HG03432 (cell line): ENCODE measurements around the gene FAM131A.

Experiments
- ATAC-seq: cut with Tn5 transposase; IDR thresholded peaks from one replicate; pipeline ENCODE4 v1.9.1; 2021; ENCODE audit warnings: mild to moderate bottlenecking, moderate library complexity; ENCODE audit not compliant: unreplicated experiment

Gene FAM131A

DNA sequence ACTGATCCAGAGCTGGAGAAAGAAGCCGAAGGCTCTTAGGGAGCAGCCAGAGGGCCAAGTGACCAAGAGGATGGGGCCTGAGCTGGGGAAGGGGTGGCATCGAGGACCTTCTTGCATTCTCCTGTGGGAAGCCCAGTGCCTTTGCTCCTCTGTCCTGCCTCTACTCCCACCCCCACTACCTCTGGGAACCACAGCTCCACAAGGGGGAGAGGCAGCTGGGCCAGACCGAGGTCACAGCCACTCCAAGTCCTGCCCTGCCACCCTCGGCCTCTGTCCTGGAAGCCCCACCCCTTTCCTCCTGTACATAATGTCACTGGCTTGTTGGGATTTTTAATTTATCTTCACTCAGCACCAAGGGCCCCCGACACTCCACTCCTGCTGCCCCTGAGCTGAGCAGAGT, 52.0 kb downstream of the FAM131A start:
- no peak for ATAC-seq

DNA sequence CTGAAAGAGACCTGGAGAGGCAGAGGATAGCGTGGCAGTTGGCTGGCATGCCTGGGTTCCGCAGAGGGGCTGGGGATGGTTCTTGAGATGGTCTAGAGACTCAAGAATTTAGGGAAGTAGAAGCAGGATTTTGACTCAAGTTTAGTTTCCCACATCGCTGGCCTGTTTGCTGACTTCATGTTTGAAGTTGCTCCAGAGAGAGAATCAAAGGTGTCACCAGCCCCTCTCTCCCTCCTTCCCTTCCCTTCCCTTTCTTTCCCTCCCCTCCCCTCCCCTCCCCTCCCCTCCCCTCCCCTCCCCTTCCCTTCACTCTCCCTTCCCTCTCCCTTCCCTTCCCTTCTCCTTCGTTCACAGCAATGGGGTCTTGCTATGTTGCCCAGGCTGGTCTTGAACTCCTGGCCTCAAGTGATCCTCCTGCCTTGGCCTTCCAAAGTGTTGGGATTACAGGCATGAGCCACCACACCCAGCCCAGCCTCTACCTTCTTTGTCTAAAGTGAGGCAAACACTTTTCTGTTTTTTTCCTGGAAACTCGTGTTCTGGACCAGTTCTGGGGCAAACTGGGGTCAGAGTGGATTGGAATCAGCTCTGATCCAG, 52.6 kb downstream of the FAM131A start:
- no peak for ATAC-seq

GRCh38 chr3:184391266-184391665, 53.9 kb downstream of the FAM131A start:
- ATAC-seq = no peak

DNA sequence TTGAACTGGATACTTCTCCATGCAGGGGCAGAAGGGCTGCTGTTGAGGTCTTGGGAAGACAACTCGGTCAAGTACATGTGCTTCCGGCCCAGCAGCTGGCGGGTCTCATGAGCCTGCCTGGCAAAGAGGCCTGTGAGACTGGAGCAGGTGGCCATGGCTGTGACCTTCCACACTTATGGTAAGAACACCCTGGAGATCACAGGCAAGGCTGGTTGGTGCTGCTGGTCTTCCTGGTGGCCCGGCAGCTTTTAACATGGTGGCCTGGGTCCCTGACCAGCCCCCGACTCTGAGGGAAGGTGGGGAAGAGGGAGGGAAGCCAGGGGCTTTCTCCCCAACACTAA, 57.9 kb downstream of the FAM131A start:
- no peak for ATAC-seq
